HEK293 (cell line): ENCODE data around the gene CIAPIN1.

Experiments
- EGR2 ChIP-seq: fragments of 450-650 bp; formaldehyde crosslinking; IDR thresholded peaks from 2 replicates; pipeline ENCODE4 v1.5.1; 2016; ENCODE audit warnings: low read depth, missing biosample characterization, missing genetic modification characterization
- FEZF1 ChIP-seq: fragments of 450-650 bp; formaldehyde crosslinking; IDR thresholded peaks from 2 replicates; pipeline ENCODE4 v1.5.1; 2016; ENCODE audit warnings: missing biosample characterization, missing genetic modification characterization
- HOXA7 ChIP-seq: sonication (generic); formaldehyde crosslinking; IDR thresholded peaks from 2 replicates; pipeline ENCODE4 v1.8.1; 2022; ENCODE audit warnings: missing genetic modification reagents, borderline replicate concordance
- PRDM2 ChIP-seq: fragments of 450-650 bp; formaldehyde crosslinking; IDR thresholded peaks from 2 replicates; pipeline ENCODE4 v1.5.1; 2016; ENCODE audit warnings: missing biosample characterization, missing genetic modification characterization, borderline replicate concordance
- PRDM4 ChIP-seq: fragments of 450-650 bp; formaldehyde crosslinking; IDR thresholded peaks from 2 replicates; pipeline ENCODE4 v1.5.1; 2017; ENCODE audit warnings: missing biosample characterization, missing genetic modification characterization
- SCRT2 ChIP-seq: fragments of 450-650 bp; formaldehyde crosslinking; IDR thresholded peaks from 2 replicates; pipeline ENCODE4 v1.5.1; 2016; ENCODE audit warnings: missing biosample characterization, missing genetic modification characterization
- ZBTB21 ChIP-seq: fragments of 450-650 bp; formaldehyde crosslinking; IDR thresholded peaks from 2 replicates; pipeline ENCODE4 v1.5.1; 2017; ENCODE audit warnings: missing biosample characterization, missing genetic modification characterization
- ZBTB48 ChIP-seq: fragments of 450-650 bp; formaldehyde crosslinking; IDR thresholded peaks from 2 replicates; pipeline ENCODE4 v1.5.1; 2016; ENCODE audit warnings: missing biosample characterization, missing genetic modification characterization
- ZNF121 ChIP-seq: fragments of 450-650 bp; formaldehyde crosslinking; IDR thresholded peaks from 2 replicates; pipeline ENCODE4 v1.5.1; 2016; ENCODE audit warnings: missing biosample characterization, missing genetic modification characterization
- ZNF157 ChIP-seq: fragments of 450-650 bp; formaldehyde crosslinking; IDR thresholded peaks from 2 replicates; pipeline ENCODE4 v1.5.1; 2016; ENCODE audit warnings: missing biosample characterization, missing genetic modification characterization
- ZNF19 ChIP-seq: fragments of 450-650 bp; formaldehyde crosslinking; IDR thresholded peaks from 2 replicates; pipeline ENCODE4; 2016; ENCODE audit warnings: missing biosample characterization, missing genetic modification characterization, low read depth
- ZNF202 ChIP-seq: fragments of 450-650 bp; formaldehyde crosslinking; IDR thresholded peaks from 2 replicates; pipeline ENCODE4 v1.5.1; 2016; ENCODE audit warnings: missing biosample characterization, missing genetic modification characterization, borderline replicate concordance
- ZNF211 ChIP-seq: fragments of 450-650 bp; formaldehyde crosslinking; IDR thresholded peaks from 2 replicates; pipeline ENCODE4 v1.5.1; 2016; ENCODE audit warnings: low read depth, missing biosample characterization, missing genetic modification characterization
- ZNF214 ChIP-seq: fragments of 450-650 bp; formaldehyde crosslinking; IDR thresholded peaks from 2 replicates; pipeline ENCODE4 v1.5.1; 2017; ENCODE audit warnings: missing biosample characterization, mild to moderate bottlenecking, missing genetic modification characterization, borderline replicate concordance
- ZNF391 ChIP-seq: fragments of 450-650 bp; formaldehyde crosslinking; IDR thresholded peaks from 2 replicates; pipeline ENCODE4 v1.5.1; 2016; ENCODE audit warnings: low read depth, missing biosample characterization, missing genetic modification characterization, borderline replicate concordance
- ZNF394 ChIP-seq: fragments of 450-650 bp; formaldehyde crosslinking; IDR thresholded peaks from 2 replicates; pipeline ENCODE4 v1.5.1; 2016; ENCODE audit warnings: missing biosample characterization, missing genetic modification characterization, mild to moderate bottlenecking, moderate library complexity, borderline replicate concordance
- ZNF488 ChIP-seq: fragments of 450-650 bp; formaldehyde crosslinking; IDR thresholded peaks from 2 replicates; pipeline ENCODE4 v1.5.1; 2016; ENCODE audit warnings: missing biosample characterization, missing genetic modification characterization
- ZNF501 ChIP-seq: fragments of 450-650 bp; formaldehyde crosslinking; IDR thresholded peaks from 2 replicates; pipeline ENCODE4 v1.5.1; 2016; ENCODE audit warnings: missing biosample characterization, missing genetic modification characterization
- ZNF600 ChIP-seq: fragments of 450-650 bp; formaldehyde crosslinking; IDR thresholded peaks from 2 replicates; pipeline ENCODE4 v1.5.1; 2016; ENCODE audit warnings: missing biosample characterization, missing genetic modification characterization
- ZNF621 ChIP-seq: fragments of 450-650 bp; formaldehyde crosslinking; IDR thresholded peaks from 2 replicates; pipeline ENCODE4 v1.5.1; 2017; ENCODE audit warnings: missing biosample characterization, missing genetic modification characterization
- ZNF629 ChIP-seq: fragments of 450-650 bp; formaldehyde crosslinking; IDR thresholded peaks from 2 replicates; pipeline ENCODE4 v1.5.1; 2017; ENCODE audit warnings: missing biosample characterization, missing genetic modification characterization
- ZNF645 ChIP-seq: fragments of 450-650 bp; formaldehyde crosslinking; IDR thresholded peaks from 2 replicates; pipeline ENCODE4; 2016; ENCODE audit warnings: missing biosample characterization, missing genetic modification characterization
- ZNF701 ChIP-seq: fragments of 450-650 bp; formaldehyde crosslinking; IDR thresholded peaks from 2 replicates; pipeline ENCODE4 v1.5.1; 2016; ENCODE audit warnings: missing biosample characterization, missing genetic modification characterization
- ZNF830 ChIP-seq: fragments of 450-650 bp; IDR thresholded peaks from 2 replicates; pipeline ENCODE4 v1.5.0; 2018; ENCODE audit warnings: missing biosample characterization, missing genetic modification characterization, low read depth, mild to moderate bottlenecking, moderate library complexity
- ZNF843 ChIP-seq: fragments of 450-650 bp; formaldehyde crosslinking; IDR thresholded peaks from 2 replicates; pipeline ENCODE4 v1.5.1; 2016; ENCODE audit warnings: missing biosample characterization, missing genetic modification characterization
- ZSCAN5A ChIP-seq: fragments of 450-650 bp; formaldehyde crosslinking; IDR thresholded peaks from 2 replicates; pipeline ENCODE4 v1.5.1; 2016; ENCODE audit warnings: missing biosample characterization, missing genetic modification characterization

Gene CIAPIN1

GRCh38 chr16:57447186-57447962, at the start of gene CIAPIN1, which contains the start of gene COQ9 (continued):
- TF ChIP-seq FEZF1 (no peak), ZNF645 (tag by site-specific recombination) (no peak), ZNF391 (tag by site-specific recombination) (peak; percentile 28; the same call in 1 of the 2 replicates), ZBTB21 (tag by site-specific recombination) (no peak; the same call in 1 of the 2 replicates), ZNF121 (no peak), ZNF843 (0 out of 2 replicates have a peak, but pooled peaks have one; percentile 46), ZNF394 (tag by site-specific recombination) (peak; percentile 81; the same call in 1 of the 2 replicates), ZNF157 (tag by site-specific recombination) (no peak), ZNF600 (tag by site-specific recombination) (no peak), ZNF488 (tag by site-specific recombination) (no peak), ZNF621 (tag by site-specific recombination) (no peak), EGR2 (tag by site-specific recombination) (peak; percentile 82), ZNF629 (peak; percentile 63; the same call in 1 of the 2 replicates), ZBTB48 (tag by site-specific recombination) (no peak; the same call in 1 of the 2 replicates), PRDM4 (tag by site-specific recombination) (peak; percentile 34; the same call in 1 of the 2 replicates), ZNF214 (tag by site-specific recombination) (no peak), ZNF19 (tag by site-specific recombination) (no peak), ZNF202 (no peak), ZNF830 (tag by site-specific recombination) (no peak), ZNF701 (tag by site-specific recombination) (no peak), ZNF211 (tag by site-specific recombination) (no peak), ZSCAN5A (tag by site-specific recombination) (peak; percentile 62; the same call in 1 of the 2 replicates), ZNF501 (tag by site-specific recombination) (peak; percentile 70; the same call in 1 of the 2 replicates), SCRT2 (tag by site-specific recombination) (no peak), PRDM2 (tag by site-specific recombination) (peak; percentile 85; the same call in 1 of the 2 replicates), HOXA7 (CRISPR knock-in tag) (no peak)
